ENCODE measurements around the gene TAS2R5.

Gene TAS2R5

DNA sequence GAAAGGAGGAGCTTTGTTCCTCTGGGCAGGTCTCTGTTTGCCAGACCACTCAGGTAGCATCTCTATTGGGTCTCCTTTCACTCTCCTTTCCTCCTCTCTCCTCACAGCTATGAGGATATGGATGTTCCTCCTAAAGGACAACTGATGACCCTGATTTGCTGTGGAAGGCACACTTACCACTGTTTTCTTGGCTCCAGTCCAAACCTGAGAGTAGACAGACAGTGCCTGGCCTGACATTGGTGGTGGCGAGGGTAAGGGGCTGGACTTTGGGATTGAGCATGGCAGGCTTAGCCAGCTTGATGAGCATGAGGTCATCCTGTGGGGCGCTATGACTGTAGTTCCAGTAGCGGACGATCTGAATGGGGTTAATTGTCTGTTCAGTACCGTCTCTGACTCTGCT, 47.7 kb downstream of the TAS2R5 start:
- DNase-seq (ENCODE audit: low spot score) = no peak
- in situ Hi-C loops (cut with MboI; ENCODE audit: low sequenced_read_pairs, unreplicated experiment) = no loop called here
- TF ChIP-seq, protein P1, sequence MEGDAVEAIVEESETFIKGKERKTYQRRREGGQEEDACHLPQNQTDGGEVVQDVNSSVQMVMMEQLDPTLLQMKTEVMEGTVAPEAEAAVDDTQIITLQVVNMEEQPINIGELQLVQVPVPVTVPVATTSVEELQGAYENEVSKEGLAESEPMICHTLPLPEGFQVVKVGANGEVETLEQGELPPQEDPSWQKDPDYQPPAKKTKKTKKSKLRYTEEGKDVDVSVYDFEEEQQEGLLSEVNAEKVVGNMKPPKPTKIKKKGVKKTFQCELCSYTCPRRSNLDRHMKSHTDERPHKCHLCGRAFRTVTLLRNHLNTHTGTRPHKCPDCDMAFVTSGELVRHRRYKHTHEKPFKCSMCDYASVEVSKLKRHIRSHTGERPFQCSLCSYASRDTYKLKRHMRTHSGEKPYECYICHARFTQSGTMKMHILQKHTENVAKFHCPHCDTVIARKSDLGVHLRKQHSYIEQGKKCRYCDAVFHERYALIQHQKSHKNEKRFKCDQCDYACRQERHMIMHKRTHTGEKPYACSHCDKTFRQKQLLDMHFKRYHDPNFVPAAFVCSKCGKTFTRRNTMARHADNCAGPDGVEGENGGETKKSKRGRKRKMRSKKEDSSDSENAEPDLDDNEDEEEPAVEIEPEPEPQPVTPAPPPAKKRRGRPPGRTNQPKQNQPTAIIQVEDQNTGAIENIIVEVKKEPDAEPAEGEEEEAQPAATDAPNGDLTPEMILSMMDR (IDR thresholded peaks at IDR 0.05; ENCODE audit: borderline replicate concordance, control extremely low read depth, extremely low read depth, insufficient read depth, missing control alignments) = no peak

- TF ChIP-seq, protein P1 (IDR thresholded peaks at IDR 0.05; ENCODE audit: borderline replicate concordance, control extremely low read depth, extremely low read depth, insufficient read depth, missing control alignments) = no peak
- no peak for DNase-seq (ENCODE audit: low spot score)
- in situ Hi-C loops (cut with MboI; ENCODE audit: low sequenced_read_pairs, unreplicated experiment) = no loop called here
These were observed 48.6 kb downstream of the TAS2R5 start for GRCh38 chr7:141838581-141838980.

DNA sequence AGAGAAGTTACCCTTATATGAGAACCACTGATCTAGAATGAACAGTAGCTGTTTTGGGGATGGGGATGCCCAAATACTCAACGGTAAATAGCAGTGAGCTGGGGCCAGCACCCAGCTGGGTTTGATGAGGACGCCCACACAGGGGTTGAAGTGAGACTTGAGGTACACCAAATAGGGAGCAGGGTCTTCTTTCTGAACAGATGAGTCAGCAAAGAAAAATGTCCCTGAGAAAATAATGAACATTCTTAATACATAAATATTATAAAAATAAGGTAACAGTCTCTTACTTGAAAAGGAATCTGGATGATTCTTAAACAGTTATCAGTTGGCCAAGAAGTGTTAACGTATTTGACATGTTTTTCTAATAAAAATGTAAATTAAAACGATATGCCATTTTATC, 49.2 kb downstream of the TAS2R5 start:
- TF ChIP-seq, protein P1 (IDR thresholded peaks at IDR 0.05; ENCODE audit: borderline replicate concordance, control extremely low read depth, extremely low read depth, insufficient read depth, missing control alignments) = no peak
- in situ Hi-C loops (cut with MboI; ENCODE audit: low sequenced_read_pairs, unreplicated experiment) = no loop called here
- no peak for DNase-seq (ENCODE audit: low spot score)

GRCh38 chr7:141840708-141841107, 50.7 kb downstream of the TAS2R5 start:
- in situ Hi-C loops (cut with MboI; ENCODE audit: low sequenced_read_pairs, unreplicated experiment) = no loop called here
- no peak for DNase-seq (ENCODE audit: low spot score)
- TF ChIP-seq, protein P1 (IDR thresholded peaks at IDR 0.05; ENCODE audit: borderline replicate concordance, control extremely low read depth, extremely low read depth, insufficient read depth, missing control alignments) = no peak

Measured in GM13976 (cell line).